ENCODE results near the gene P2RX1.
"Not testable (repeated sequence)": the region's sequence is repeated elsewhere in the genome, so short reads cannot be mapped to it uniquely, and the experiment has no call there.

The P2RX1 gene

DNA sequence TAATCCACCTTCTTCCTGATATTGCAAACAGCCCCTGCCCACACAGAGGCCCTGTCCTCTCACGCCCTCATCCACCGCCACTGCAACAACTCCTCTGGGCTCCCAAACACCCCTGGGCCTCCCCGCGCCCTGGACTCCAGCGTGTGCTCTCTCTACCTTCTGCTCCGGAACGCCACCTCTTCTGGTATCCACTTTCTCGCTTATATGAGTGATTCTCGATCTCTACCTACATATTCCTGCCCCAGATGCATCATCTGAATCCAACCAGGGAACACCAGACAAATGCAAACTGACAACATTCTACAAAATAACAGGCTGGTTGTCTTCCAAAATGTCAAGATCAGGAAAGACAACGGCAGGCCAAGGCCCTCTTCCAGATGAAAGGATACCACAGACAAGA, 42.4 kb downstream of the P2RX1 start:
- in situ Hi-C loops (cut with MboI; ENCODE audit: low pct_unique_long_range_greater_than_20kb, low sequenced_read_pairs) = no loop called here

DNA sequence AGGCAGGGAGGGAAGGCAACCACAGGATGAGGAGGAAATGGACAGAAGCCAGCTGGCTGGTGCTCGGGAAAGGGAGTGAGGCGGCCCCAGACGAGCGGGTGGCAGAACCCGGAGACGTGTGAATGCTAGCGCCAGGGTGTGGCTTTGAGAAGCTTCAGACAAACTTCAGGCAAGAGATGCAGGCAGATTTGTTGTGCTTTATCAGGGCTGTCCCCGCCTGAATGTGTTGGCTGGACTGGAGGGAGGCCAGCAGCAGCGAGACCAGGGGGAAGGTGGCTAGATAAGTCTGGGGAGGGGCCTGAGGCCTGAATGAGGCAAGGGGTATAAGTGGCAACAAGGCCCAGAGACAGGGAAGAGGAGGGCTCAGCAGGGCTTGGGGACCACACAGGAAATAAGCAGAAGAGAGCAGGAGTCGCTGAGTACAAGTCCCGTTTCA, 45.4 kb downstream of the P2RX1 start:
- DNase-seq = no peak
- in situ Hi-C loops (cut with MboI; ENCODE audit: low pct_unique_long_range_greater_than_20kb, low sequenced_read_pairs) = no loop called here

More for the DNA sequence above, 42.4 kb downstream of the P2RX1 start:
- DNase-seq = no peak

DNA sequence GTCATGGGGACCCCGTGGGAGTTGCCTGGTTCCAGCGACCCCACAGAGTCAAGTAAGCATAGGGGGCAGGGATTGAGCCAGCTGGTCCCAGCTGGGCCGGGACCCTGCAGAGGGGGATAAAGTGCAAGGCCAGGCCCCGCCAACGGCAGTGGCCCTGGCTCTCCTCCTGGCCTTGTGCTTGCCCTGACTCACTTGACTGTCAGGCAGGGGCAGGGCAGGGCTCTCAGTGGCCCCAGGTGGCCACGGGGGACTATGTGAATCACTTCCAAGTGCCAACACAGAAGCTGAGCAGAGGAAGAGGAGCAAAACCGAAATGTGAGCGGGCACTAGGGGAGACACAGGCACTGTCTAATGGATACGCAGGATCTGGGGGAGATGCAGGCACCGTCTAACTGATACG, 48.7 kb downstream of the P2RX1 start:
- DNase-seq = no peak
- in situ Hi-C loops (cut with MboI; ENCODE audit: low pct_unique_long_range_greater_than_20kb, low sequenced_read_pairs) = no loop called here

DNA sequence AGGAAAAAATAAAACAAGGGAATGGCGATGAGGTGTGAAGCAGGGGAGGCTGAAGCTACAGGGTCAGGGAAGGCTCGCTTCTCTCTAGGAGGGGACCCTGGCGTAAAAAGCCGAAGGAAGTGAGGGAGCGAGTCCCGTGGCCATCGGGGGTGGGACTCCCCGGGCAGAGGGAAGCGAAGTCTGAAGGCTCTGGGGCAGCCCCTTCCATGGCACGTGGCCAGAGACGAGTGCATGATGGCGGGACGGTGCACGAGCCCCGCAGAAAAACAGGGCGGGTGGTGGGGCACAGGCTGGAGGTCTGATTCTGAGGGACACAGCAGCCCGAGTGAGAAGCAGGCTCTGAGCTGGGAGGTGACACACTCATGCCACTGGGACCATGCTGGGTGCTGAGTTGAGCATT, 49.2 kb downstream of the P2RX1 start:
- in situ Hi-C loops (cut with MboI; ENCODE audit: low pct_unique_long_range_greater_than_20kb, low sequenced_read_pairs) = no loop called here
- no peak for DNase-seq

DNA sequence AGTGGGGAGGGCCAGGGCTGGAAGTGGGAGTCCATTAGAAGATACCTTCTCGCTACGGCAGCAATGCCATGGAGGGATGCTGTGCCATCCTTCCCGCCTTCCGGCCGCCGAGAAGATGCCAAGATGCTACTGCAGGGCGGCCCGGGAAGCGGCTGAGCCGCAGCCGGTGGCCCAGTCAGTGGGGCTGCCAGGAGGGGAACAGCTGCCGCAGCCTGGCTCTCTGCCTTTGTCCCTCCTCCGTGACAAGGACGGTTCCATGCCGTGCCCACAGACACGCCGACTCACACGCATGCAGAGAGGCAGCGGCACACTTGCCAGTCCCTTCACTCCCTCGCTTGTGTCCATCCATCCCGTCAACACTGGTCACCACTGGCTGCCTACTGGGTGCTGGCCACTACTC, 50.0 kb downstream of the P2RX1 start:
- no peak for DNase-seq
- in situ Hi-C loops (cut with MboI; ENCODE audit: low pct_unique_long_range_greater_than_20kb, low sequenced_read_pairs) = no loop called here

DNA sequence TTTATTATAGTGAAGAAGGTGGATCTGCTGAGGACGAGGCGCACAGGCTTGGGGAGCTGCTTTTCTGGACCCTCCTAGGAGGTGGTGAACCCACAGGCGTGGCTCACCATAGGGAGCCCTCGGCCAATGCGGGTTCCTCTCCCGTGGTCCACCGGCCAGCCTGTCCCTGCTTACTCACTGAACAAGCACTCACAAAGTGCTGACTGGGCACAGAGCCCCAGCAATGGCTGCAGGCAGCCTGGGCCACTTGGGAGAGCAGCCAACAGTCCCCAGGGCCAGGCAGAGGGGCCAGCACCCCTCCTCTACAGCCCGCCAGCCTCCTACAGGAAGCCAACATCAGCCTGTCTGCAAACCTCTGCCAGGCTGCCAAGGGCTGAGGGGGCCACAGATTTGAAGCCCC, 51.1 kb downstream of the P2RX1 start:
- in situ Hi-C loops (cut with MboI; ENCODE audit: low pct_unique_long_range_greater_than_20kb, low sequenced_read_pairs) = no loop called here

DNA sequence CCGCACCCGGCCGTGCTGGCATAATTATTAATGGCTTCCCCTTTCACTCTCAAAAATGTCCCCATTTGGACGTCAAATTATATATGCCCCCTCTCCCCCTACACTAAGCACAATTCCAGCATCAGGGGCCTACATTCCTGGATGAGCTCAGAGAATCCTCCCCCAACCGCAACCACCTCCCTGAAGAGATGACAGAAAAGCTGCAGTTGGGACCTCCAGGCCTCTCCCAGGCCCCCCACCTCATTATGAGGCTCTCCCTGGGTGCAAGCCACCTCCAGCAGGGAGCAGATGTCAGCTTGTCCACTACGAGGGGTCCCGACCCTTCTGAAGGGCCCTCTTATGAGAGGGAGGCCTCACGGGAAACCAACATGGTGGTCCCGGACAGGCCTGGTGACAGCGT, 51.7 kb downstream of the P2RX1 start:
- in situ Hi-C loops (cut with MboI; ENCODE audit: low pct_unique_long_range_greater_than_20kb, low sequenced_read_pairs) = no loop called here
- no peak for DNase-seq

More for the DNA sequence above, 51.1 kb downstream of the P2RX1 start:
- DNase-seq = no peak

DNA sequence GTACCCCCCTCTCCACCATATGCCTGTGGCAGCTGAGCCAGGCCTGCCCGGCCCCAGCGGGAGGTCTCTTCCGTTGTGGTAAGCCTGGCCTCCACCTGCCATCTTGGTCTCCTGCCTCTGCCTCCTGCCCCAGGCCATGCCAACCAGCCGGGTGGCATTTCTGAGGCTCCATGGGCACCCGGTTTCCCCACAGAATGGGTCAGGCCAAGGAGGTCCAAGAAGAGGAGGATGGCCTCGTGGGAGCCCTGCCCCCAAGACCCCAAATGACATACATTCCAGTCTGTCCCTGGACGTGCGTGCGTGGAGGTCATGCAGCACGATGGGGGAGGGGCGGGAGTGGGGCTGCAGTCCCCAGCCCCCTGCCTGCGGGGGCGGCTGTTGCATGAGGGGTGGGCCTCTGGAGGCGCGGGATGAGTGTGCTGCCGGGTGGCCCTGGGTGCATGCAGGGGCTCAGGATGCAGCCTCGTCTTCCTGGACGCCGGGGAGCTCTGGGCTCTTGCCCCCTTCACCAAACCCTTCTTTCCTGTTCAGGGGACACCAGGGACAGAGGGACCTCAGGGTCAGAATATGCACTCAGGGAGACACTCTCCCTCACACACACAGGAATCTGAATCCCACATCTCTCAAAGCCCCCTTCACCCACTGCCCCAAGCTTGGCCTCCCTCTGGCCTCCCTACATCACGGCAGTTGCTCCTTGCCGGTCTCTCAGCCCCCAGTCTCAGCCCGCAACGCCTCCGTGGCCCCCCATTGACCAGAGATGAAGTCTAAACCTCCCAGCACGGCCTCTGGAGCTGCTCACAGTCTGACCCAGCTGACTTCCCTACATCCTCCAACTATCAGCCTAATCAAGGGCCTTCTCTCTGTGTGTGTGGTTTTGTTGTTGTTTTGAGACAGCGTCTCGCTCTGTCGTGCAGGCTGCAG, 54.2 kb downstream of the P2RX1 start:
- no peak for DNase-seq
- in situ Hi-C loops (cut with MboI; ENCODE audit: low pct_unique_long_range_greater_than_20kb, low sequenced_read_pairs) = no loop called here

GRCh38 chr17:3860939-3861700, 55.1 kb downstream of the P2RX1 start:
- in situ Hi-C loops (cut with MboI; ENCODE audit: low pct_unique_long_range_greater_than_20kb, low sequenced_read_pairs) = no loop called here

DNA sequence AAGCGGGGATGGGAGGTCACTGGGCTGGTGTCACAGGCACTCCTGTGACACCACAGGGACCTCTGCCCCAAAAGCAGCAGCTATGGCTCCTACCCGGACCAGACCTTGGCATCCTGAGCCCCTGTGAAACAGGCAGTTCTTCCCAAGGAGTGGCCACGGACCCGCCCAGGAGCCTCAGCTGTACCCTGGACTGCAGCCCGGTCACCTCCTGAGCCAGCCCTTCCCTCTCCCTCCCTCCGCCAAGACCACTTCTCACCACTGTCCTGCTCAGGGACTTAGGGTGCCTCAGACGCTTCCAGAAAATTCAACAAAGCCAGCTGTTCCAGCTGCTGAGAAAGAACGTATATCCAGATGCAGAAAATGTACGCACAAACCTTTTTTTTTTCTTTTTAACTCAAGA, 56.3 kb downstream of the P2RX1 start:
- no peak for DNase-seq
- in situ Hi-C loops (cut with MboI; ENCODE audit: low pct_unique_long_range_greater_than_20kb, low sequenced_read_pairs) = no loop called here

More at GRCh38 chr17:3860939-3861700, 55.1 kb downstream of the P2RX1 start:
- DNase-seq = no peak

DNA sequence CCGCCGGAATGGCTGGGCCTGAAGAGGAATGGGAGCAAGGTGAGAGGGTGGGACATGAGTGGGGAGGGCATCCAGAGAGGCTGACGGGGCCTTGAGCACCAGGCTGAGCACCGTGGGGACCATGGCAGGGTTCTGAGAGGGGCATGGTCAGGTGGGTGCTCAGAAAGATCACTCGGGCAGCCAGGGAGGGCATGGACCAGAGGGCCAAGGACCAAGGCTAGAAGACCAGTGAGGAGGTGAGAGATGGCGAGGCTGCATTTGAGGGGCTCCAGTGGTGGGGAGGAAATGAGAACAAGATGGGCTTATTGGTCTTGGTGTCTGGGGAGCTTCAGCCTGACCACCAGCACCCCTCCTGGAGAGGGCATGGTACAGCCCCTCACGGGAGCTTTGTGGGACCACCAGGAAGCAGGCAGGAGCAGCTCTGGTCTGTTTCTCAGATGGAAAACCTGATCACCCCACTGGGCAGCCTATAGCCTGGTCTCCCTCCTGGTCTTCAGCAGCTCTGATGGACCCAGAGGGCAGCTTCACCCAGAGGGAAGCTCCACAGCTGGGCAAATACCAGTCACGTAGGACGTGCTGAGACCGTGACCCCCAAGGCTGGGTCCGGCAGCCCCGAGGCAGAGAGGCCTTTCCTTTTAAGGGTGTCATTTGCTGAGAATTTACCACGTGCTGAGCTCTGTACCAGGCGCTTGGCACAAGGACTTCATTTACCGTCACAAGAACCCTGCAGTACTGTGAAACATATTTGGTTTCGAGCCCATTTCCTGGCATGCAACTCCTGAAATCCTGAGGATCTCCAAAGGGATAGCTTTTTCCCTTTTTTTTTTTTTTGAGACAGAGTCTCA, 58.8 kb downstream of the P2RX1 start:
- no peak for DNase-seq
- in situ Hi-C loops (cut with MboI; ENCODE audit: low pct_unique_long_range_greater_than_20kb, low sequenced_read_pairs) = no loop called here

- DNase-seq; in situ Hi-C loops (cut with MboI; ENCODE audit: low pct_unique_long_range_greater_than_20kb, low sequenced_read_pairs): not testable (repeated sequence)
Observed at GRCh38 chr17:3854204-3854603, 62.1 kb downstream of the P2RX1 start.

GRCh38 chr17:3852561-3852960, 63.7 kb downstream of the P2RX1 start:
- no peak for DNase-seq
- in situ Hi-C loops (cut with MboI; ENCODE audit: low pct_unique_long_range_greater_than_20kb, low sequenced_read_pairs) = no loop called here

- in situ Hi-C loops (cut with MboI; ENCODE audit: low pct_unique_long_range_greater_than_20kb, low sequenced_read_pairs) = no loop called here
- DNase-seq = no peak
Observed at GRCh38 chr17:3851461-3852100, 64.7 kb downstream of the P2RX1 start.

DNA sequence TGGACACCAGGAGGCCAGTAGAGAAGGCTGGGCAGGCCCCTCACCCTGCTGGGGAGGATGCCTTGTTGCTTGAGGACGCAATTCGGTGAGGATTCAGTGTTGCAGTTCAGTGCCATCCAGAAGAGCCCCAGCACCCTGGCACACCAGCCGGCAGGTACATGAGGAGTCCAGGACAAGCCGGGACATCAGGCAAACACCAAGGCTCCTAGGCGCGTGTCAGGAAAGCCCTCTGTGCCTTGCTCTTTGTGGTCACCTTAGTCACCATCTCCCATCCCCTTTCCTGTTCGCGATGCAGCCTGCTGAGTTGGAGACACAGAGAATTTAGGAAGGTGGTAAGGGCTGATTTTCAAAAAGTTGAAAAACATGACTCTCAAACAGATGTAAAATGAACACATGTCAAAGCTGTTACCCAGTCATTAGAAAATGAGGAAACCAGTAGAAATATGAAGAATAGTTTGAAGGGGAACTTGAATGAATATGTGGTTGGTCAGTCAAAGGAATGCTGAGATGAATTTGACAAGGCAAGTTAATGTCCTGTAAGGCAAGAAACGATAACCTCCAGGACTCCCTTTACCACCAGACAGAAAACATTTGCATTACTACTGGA, 67.9 kb downstream of the P2RX1 start:
- in situ Hi-C loops (cut with MboI; ENCODE audit: low pct_unique_long_range_greater_than_20kb, low sequenced_read_pairs) = no loop called here
- peak; percentile 39 for DNase-seq

DNA sequence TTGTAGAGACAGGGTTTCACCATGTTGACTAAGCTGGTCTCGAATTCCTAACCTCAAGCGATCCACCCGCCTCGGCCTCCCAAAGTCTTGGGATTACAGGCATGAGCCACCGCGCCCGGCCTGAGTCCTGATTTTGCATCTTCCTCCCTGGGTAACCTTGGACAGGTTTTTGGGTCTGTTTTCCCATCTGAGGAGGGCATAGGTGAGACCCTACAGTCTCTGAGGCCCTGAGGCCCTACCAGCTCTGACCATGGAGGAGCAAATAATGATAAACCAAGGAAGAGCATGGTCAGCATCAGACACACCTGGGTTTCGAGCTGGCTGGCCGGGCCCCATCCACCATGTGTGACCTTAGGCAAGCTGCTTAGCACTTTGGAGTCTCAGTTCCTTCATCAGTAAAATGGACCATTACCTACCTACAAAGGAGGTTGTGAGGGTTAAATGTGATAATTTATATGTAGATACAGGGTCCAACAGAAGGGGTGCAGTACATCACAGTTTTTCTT, 69.0 kb downstream of the P2RX1 start:
- no peak for DNase-seq
- in situ Hi-C loops (cut with MboI; ENCODE audit: low pct_unique_long_range_greater_than_20kb, low sequenced_read_pairs) = no loop called here

All from KBM-7 (cell line).